H1 (cell line): ENCODE data around the gene GTF2IRD1. TPM values are rescaled to one million over a fixed set of nuclear protein-coding genes. Genes with fewer than 3 reads are reported as not detected.

Experiments
- KDM1A ChIP-seq: fragments of 200-600, 300-600 bp; sonication (generic); IDR thresholded peaks from 2 replicates; pipeline ENCODE4 v1.7.1; 2016; ENCODE audit warnings: mild to moderate bottlenecking, low read length, borderline replicate concordance
- PHF8 ChIP-seq: fragments of 200-600 bp; sonication (generic); conservative IDR thresholded peaks from 2 replicates; pipeline ENCODE4 v1.7.1; 2012; ENCODE audit warnings: low read depth, mild to moderate bottlenecking, inconsistent platforms, low read length, moderate library complexity
- RAD21 ChIP-seq, 2 experiments: IDR thresholded peaks in 1 of 2; conservative IDR thresholded peaks in 1 of 2; 2 replicates each; pipeline ENCODE4 v1.6.1; 2011; ENCODE audit warnings: low read depth in 2 of 2, low read length in 2 of 2, improper control_type of control experiment in 1 of 2, inconsistent platforms in 1 of 2, mild to moderate bottlenecking in 1 of 2, moderate library complexity in 1 of 2
- polyA plus RNA-seq, 7 experiments: library from polyadenylated mRNA; depleted of rRNA in 3 of 7; stranded (reverse) in 5 of 7; unstranded in 2 of 7; fragments of >200 nt in 5 of 7; fragments of 200-250 nt in 2 of 7; gene quantifications; 1 replicate in 5 of 7; 2 replicates in 1 of 7; 4 replicates in 1 of 7; pipeline versions ENCODE4 v1.2.1 to v1.2.3, GENCODE V29; 2011 to 2013; ENCODE audit warnings: missing spikeins in 2 of 7, mixed read lengths in 2 of 7
- total RNA-seq: library from RNA; stranded (reverse); fragmentation: NEBNext Ultra II Directional; extraction: Animal tissue kit (Norgen Biotek cat#: 25700); gene quantifications from 2 replicates; pipeline ENCODE4 v1.2.1, GENCODE V29; 2021
- TF ChIP-seq, protein P1 (sequence below): fragments of 300-600 bp; sonication (generic); IDR thresholded peaks from 2 replicates; pipeline ENCODE4 v1.7.1; 2012; ENCODE audit warnings: low read length, moderate library complexity, mild to moderate bottlenecking, inconsistent platforms; ENCODE audit not compliant: insufficient replicate concordance

Gene GTF2IRD1
- total and polyA plus RNA-seq, 2 of the 8 experiments (the other 6 are each of a cell fraction or from before 2014, with no cell fraction given), result 27.4 to 45.4 TPM

- TF ChIP-seq, protein P1, sequence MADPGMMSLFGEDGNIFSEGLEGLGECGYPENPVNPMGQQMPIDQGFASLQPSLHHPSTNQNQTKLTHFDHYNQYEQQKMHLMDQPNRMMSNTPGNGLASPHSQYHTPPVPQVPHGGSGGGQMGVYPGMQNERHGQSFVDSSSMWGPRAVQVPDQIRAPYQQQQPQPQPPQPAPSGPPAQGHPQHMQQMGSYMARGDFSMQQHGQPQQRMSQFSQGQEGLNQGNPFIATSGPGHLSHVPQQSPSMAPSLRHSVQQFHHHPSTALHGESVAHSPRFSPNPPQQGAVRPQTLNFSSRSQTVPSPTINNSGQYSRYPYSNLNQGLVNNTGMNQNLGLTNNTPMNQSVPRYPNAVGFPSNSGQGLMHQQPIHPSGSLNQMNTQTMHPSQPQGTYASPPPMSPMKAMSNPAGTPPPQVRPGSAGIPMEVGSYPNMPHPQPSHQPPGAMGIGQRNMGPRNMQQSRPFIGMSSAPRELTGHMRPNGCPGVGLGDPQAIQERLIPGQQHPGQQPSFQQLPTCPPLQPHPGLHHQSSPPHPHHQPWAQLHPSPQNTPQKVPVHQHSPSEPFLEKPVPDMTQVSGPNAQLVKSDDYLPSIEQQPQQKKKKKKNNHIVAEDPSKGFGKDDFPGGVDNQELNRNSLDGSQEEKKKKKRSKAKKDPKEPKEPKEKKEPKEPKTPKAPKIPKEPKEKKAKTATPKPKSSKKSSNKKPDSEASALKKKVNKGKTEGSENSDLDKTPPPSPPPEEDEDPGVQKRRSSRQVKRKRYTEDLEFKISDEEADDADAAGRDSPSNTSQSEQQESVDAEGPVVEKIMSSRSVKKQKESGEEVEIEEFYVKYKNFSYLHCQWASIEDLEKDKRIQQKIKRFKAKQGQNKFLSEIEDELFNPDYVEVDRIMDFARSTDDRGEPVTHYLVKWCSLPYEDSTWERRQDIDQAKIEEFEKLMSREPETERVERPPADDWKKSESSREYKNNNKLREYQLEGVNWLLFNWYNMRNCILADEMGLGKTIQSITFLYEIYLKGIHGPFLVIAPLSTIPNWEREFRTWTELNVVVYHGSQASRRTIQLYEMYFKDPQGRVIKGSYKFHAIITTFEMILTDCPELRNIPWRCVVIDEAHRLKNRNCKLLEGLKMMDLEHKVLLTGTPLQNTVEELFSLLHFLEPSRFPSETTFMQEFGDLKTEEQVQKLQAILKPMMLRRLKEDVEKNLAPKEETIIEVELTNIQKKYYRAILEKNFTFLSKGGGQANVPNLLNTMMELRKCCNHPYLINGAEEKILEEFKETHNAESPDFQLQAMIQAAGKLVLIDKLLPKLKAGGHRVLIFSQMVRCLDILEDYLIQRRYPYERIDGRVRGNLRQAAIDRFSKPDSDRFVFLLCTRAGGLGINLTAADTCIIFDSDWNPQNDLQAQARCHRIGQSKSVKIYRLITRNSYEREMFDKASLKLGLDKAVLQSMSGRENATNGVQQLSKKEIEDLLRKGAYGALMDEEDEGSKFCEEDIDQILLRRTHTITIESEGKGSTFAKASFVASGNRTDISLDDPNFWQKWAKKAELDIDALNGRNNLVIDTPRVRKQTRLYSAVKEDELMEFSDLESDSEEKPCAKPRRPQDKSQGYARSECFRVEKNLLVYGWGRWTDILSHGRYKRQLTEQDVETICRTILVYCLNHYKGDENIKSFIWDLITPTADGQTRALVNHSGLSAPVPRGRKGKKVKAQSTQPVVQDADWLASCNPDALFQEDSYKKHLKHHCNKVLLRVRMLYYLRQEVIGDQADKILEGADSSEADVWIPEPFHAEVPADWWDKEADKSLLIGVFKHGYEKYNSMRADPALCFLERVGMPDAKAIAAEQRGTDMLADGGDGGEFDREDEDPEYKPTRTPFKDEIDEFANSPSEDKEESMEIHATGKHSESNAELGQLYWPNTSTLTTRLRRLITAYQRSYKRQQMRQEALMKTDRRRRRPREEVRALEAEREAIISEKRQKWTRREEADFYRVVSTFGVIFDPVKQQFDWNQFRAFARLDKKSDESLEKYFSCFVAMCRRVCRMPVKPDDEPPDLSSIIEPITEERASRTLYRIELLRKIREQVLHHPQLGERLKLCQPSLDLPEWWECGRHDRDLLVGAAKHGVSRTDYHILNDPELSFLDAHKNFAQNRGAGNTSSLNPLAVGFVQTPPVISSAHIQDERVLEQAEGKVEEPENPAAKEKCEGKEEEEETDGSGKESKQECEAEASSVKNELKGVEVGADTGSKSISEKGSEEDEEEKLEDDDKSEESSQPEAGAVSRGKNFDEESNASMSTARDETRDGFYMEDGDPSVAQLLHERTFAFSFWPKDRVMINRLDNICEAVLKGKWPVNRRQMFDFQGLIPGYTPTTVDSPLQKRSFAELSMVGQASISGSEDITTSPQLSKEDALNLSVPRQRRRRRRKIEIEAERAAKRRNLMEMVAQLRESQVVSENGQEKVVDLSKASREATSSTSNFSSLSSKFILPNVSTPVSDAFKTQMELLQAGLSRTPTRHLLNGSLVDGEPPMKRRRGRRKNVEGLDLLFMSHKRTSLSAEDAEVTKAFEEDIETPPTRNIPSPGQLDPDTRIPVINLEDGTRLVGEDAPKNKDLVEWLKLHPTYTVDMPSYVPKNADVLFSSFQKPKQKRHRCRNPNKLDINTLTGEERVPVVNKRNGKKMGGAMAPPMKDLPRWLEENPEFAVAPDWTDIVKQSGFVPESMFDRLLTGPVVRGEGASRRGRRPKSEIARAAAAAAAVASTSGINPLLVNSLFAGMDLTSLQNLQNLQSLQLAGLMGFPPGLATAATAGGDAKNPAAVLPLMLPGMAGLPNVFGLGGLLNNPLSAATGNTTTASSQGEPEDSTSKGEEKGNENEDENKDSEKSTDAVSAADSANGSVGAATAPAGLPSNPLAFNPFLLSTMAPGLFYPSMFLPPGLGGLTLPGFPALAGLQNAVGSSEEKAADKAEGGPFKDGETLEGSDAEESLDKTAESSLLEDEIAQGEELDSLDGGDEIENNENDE, result no peak
- TF ChIP-seq PHF8 (no peak), RAD21 (IDR thresholded peaks at IDR 0.05 in 1 of 2, conservative IDR thresholded peaks at IDR 0.05 in 1 of 2; ENCODE audit: low read depth in 2 of 2, low read length in 2 of 2) (no peak), KDM1A (no peak)
Measured at GRCh38 chr7:74505471-74506324, 52.0 kb downstream of the GTF2IRD1 start (continued).
